GM18511 (cell line): ENCODE data around the gene KLC1.

Experiments
- ATAC-seq: cut with Tn5 transposase; IDR thresholded peaks from one replicate; pipeline ENCODE4 v1.9.1; 2021; ENCODE audit warnings: mild to moderate bottlenecking, moderate library complexity; ENCODE audit not compliant: unreplicated experiment

KLC1 gene

GRCh38 chr14:103688906-103689902 lies 60.2 kb downstream of the KLC1 start:
- ATAC-seq: peak; percentile 66

- no peak for ATAC-seq
These were observed 61.3 kb downstream of the KLC1 start for GRCh38 chr14:103690332-103690731.

DNA sequence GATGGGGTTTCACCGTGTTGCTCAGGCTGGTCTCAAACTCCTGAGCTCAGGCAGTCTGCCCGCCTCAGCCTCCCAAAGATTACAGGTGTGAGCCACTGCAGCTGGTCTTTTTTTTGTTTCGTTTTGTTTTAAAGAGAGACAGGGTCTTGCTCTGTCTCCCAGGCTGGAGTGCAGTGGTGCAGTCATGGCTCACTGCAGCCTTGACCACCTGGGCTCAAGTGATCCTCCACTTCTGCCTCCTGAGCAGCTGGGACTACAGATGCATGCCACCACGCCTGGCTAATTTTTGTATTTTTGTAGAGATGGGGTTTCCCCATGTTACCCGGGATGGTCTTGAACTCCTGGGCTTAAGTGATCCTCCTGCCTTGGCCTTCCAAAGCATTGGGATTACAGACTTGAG lies 62.6 kb downstream of the KLC1 start:
- peak; percentile 70 for ATAC-seq

- peak; percentile 14 for ATAC-seq
These were observed 63.1 kb downstream of the KLC1 start for GRCh38 chr14:103692159-103692558.

DNA sequence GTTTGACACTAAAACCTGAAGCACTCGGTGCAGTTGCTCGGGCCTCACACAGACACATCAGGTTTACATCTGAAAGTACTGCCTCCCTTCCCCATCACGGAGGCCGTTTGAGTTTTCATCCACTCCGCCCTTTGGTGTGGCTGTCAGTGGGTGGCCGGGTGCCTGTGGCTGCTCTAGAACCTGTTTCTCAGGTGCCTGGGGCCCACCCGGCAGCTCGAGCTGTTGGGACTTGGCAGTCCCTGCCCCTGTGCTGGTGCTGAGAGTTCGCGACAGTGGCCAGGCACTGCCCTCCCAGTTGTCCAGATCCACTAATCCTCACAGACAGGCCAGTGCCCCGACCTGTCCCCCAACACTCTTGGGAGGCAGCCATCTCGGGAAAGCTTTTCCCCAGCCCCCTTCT lies 63.9 kb downstream of the KLC1 start:
- no peak for ATAC-seq

GRCh38 chr14:103693515-103693914 lies 64.5 kb downstream of the KLC1 start:
- no peak for ATAC-seq

DNA sequence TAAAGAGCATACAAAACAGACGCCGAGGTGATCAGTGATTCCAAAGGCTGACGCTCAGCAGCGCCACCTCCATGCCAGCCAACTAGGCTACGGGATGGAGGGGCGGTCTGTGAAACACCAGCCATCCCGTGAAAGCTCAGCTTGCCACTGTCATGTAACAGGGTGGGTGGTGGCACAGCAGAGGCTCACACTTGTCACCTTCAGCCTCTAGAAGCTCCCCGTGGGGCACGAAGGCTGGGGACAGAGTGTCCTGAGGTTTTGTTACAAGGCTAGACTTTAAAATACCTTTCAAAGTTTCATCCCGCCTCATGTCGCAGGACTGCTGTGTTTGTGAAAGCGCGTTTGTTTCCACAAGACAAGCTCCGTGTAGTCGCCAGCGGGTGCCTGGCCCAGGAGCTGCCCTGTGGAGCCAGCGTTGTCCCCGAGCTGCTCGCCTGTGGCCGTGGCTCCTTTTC lies 65.6 kb downstream of the KLC1 start:
- no peak for ATAC-seq

DNA sequence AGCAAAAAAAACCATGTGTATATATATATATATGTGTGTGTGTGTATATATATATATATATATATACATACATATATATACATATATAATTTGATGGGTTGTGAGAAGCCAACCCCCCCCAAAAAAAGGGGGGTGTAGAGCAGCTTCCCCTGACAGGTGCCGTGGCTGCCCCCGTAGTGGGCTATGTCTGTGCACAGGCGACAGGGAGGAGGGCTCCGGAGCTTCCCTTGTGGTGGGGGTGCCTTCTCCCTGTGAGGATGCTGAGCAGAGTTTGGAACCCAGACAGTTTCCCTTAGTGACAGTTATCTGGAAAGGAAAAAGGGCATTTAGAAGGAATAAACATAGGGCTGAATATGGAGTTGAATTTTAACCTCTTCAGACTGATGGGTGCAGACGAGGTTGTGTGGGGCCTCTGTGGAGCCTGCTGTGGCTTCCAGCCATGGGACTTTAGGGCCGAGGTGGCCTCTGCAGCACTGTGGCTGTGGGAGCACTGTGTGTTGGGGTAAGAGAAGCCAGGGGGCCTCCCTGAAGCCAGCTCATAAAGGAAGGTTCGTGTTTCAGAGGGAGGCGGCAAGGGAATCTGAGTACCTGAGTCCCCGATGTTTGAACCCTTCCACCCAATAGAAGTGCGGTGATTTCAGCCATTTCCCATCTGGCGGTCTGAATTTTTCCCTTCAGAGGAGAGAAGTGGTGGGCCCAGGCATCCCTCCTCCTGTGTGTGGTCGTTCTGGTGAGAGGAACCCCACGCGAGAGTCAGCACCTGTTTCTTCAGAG lies 66.5 kb downstream of the KLC1 start:
- ATAC-seq: no peak

GRCh38 chr14:103696070-103696402 lies 67.0 kb downstream of the KLC1 start:
- no peak for ATAC-seq

- ATAC-seq: no peak
These were observed 67.6 kb downstream of the KLC1 start for GRCh38 chr14:103696466-103697071.

- ATAC-seq: no peak
These were observed 68.2 kb downstream of the KLC1 start for GRCh38 chr14:103697206-103697602.

DNA sequence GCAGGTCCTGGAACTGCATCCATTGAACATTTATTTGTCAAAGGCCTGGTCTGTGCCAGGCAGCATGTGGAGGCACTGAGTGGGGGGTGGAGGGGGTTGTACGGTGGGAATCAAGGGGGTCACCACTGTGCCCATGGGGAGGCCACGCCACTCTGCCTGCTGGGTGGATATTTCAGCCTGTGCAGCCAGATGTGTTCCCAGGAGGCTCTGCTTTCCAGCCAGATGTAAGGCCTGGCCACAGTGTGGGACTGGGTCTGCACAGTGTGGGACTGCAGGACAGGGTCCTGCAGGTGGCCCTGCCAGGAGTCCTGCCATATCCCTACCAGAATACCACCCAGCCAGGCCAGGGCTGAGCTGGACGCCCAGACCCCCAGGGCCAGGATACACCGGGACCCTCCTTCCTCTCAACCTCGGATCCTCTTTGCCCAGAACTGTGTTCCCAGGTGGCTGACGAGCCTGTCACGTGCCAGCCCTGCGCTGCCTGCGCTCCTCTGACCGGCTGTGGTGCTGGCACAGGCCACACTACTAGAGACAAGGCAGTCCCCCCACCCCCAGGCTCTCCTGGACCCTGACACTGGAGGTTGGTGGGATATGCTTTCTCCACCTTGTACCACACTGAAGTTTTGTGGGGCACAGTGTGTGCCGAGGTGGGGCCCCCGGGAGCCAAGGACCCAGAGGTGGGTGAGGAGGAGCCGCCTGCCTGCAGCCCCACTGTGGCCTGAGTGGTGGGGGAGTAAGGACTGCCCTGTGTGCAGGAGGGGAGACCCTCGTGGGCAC lies 68.8 kb downstream of the KLC1 start:
- ATAC-seq: no peak

DNA sequence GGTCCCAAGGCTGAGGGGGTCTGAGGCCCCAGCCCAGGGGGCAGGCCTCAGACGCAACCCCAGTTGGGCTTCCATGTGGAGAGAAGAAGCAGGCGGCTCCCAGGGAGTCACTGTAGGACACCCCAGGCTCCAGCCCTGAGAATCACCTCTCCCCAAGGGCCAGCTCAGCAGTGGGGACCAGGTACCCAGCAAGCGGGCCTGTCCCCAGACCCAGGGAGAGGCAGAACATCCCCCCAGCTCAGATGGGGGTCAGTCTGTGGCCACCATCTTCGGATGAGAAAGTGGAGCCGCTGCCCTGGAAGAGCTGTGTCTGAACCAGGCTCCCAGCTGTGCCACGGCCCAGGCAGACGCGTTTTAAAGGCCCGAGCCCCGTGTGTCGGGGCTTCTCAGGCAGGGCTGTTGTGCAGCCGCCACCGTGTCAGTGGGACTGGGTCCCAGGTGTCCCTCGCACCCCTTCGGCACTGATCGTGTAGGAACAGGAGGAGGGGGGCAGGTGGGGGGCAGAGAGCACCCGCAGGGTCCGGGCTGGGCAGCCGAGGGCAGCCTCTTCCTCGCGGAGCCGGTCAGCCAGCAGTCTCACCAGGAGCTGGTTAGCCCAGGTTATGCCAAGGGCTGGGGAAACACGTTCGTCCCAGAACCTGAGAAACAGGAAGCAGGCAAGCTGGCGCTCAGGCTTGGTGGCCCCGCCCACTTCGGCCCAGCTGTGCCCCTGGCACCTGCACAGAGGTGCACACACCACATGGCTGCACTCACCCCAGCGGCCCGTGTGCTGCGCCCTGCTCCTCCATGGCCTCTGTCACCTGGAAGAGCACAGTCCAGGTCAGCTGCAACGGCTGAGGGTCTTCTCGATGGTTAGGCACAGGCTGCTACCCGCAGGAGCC lies 69.6 kb downstream of the KLC1 start:
- ATAC-seq: no peak

DNA sequence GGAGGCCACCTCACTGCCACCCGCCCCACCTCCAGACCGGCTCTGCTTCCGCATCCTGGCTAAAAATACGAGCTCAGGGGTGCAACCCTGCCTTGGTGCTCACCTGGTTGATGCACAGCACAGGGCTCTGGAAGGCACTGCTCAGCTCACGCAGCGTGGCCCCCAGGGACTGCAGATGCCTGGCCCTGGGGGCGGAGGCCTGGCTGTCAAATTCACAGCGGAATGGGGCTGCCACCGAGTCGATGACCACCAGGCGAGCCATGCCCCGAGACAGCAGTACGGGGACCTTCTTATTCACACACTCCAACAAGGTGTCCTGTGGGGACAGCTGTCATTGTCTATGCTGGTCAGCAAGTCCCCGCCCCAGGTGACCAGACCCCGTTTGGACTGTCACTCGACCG lies 70.2 kb downstream of the KLC1 start:
- ATAC-seq: no peak

GRCh38 chr14:103699901-103700752 lies 71.1 kb downstream of the KLC1 start:
- ATAC-seq: no peak

DNA sequence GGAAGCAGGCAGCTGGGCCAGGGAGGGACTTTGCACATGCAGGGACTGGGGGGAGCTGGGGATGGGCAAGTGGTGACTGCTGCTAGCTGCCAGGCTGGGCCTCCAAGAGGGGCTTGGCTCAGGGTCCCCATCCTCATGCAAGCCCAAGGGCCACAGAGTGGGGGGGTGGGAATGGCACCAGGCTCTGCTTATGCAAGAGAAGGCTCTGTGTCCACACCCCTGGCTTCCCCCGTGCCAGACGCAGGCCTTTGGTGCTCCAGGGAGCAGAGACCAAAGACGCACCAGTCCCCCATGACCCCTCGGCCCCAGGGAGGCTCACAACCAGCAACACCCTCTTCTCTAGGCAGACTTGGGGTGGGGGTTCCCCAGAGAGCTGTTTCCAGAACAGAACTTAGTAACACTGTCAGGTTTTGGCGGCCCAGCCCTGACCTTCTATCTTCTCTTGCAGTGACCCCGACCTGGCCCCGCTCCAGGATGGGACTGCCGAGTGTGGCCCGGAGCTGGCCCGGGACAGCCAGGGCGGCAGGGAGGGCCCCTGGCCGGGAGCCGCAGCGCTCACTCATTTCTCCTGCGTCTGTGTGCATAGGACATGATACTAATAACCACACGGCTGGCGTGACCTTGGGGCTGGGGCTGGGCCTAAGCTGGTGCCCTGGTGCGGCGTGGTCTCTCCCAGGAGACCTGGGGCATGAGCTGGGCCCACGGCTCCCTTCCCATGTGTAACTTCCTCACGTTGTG lies 71.9 kb downstream of the KLC1 start:
- no peak for ATAC-seq

- no peak for ATAC-seq
These were observed 73.1 kb downstream of the KLC1 start for GRCh38 chr14:103702095-103702494.
